Stimulated activated CD4-positive, alpha-beta T cell treated with anti-CD3 and anti-CD28 coated beads, Interleukin-4, amount 100 ng/mL, for 4 hours (primary cell): ENCODE data around the gene ARGFX.
"Not testable (repeated sequence)": the region's sequence is repeated elsewhere in the genome, so short reads cannot be mapped to it uniquely, and the experiment has no call there.

ENCODE experiments used
- DNase-seq, 2 experiments: peaks; one replicate each; pipeline ENCODE4 v3.0.0-alpha.2; 2020

Gene ARGFX

GRCh38 chr3:121567649-121568048 is at the start of gene ARGFX:
ARGFX (plus strand) TSS chr3:121567949; CDS start chr3:121570714, 2,765 bp downstream.
- DNase-seq: no peak

- DNase-seq: no peak
These were observed 49.6 kb upstream of the ARGFX start for GRCh38 chr3:121517953-121518655.

GRCh38 chr3:121520510-121520909 is 47.2 kb upstream of the ARGFX start:
- DNase-seq: no peak

- DNase-seq: no peak
These were observed 38.4 kb upstream of the ARGFX start for GRCh38 chr3:121529308-121529707.

GRCh38 chr3:121531269-121531668 is 36.5 kb upstream of the ARGFX start:
- DNase-seq: no peak

- DNase-seq: no peak
These were observed 24.8 kb upstream of the ARGFX start for GRCh38 chr3:121542924-121543323.

- no peak for DNase-seq
These were observed 22.6 kb upstream of the ARGFX start for GRCh38 chr3:121545049-121545573.

GRCh38 chr3:121545574-121546455 is 21.9 kb upstream of the ARGFX start, which contains the start of gene POLQ:
POLQ (minus strand) TSS chr3:121545988; CDS start chr3:121545877, 111 bp downstream.
- peak; percentile 77 to 83 for DNase-seq

- DNase-seq: no peak
These were observed 15.4 kb upstream of the ARGFX start for GRCh38 chr3:121552379-121552778.

GRCh38 chr3:121552797-121553196 is 15.0 kb upstream of the ARGFX start:
- DNase-seq: no peak

- no peak for DNase-seq
These were observed 10.3 kb upstream of the ARGFX start for GRCh38 chr3:121557426-121557934.

- DNase-seq: no peak
These were observed 5.6 kb upstream of the ARGFX start for GRCh38 chr3:121562148-121562547.

GRCh38 chr3:121566773-121567172 is 976 bp upstream of the ARGFX start:
- no peak for DNase-seq

- no peak for DNase-seq
These were observed 6.7 kb downstream of the ARGFX start for GRCh38 chr3:121574449-121574848.

GRCh38 chr3:121581691-121582090 is 13.9 kb downstream of the ARGFX start:
- no peak for DNase-seq

- DNase-seq: no peak
These were observed 16.7 kb downstream of the ARGFX start for GRCh38 chr3:121584418-121584817.

GRCh38 chr3:121592856-121593702 is 25.3 kb downstream of the ARGFX start, which contains the start of gene FBXO40:
FBXO40 (plus strand) TSS chr3:121593379; CDS start chr3:121620576, 27,197 bp downstream.
- no peak for DNase-seq

GRCh38 chr3:121593806-121594205 is 26.1 kb downstream of the ARGFX start:
- DNase-seq: not testable (repeated sequence)

GRCh38 chr3:121594850-121595249 is 27.1 kb downstream of the ARGFX start:
- DNase-seq: no peak

- DNase-seq: no peak
These were observed 28.1 kb downstream of the ARGFX start for GRCh38 chr3:121595765-121596406.

GRCh38 chr3:121598564-121598963 is 30.8 kb downstream of the ARGFX start:
- no peak for DNase-seq

- not testable (repeated sequence) for DNase-seq
These were observed 32.2 kb downstream of the ARGFX start for GRCh38 chr3:121599900-121600299.
